Stimulated activated CD4-positive, alpha-beta T cell treated with anti-CD3 and anti-CD28 coated beads, TNF-alpha, amount 100 ng/mL, for 1 hour (primary cell): ENCODE data around the gene XRN2.

Source experiments
- DNase-seq, 3 donors: peaks; one replicate each; pipeline ENCODE4 v3.0.0-alpha.2; 2020; ENCODE audit warnings: low read depth in 3 of 3, low spot score in 1 of 3

XRN2 gene

GRCh38 chr20:21384308-21384892 lies 81.3 kb downstream of the XRN2 start:
- DNase-seq, result no peak

DNA sequence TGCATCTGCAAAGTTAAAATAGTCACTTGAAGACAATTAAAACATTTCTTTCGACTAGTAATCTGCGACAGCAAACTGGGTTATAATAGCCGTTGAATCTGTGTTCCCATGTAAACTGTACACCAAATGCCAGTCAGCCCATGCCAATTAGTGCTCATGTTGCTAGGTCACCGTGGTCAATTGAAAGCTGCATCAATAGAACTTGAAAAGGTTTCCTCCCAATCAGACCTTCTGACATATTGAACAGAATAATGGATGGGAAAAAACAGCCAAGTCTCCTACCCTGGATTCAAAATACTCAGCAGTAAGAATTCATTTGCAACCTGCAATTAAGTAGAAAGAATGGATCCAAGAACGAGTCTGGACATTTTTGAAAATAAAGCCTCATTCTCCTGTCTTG lies 83.0 kb downstream of the XRN2 start:
- no peak for DNase-seq

- DNase-seq, result no peak
Measured at GRCh38 chr20:21387528-21387927, 84.4 kb downstream of the XRN2 start.

- no peak for DNase-seq
Measured at GRCh38 chr20:21388566-21388965, 85.4 kb downstream of the XRN2 start.

GRCh38 chr20:21389368-21389767 lies 86.2 kb downstream of the XRN2 start:
- no peak for DNase-seq

DNA sequence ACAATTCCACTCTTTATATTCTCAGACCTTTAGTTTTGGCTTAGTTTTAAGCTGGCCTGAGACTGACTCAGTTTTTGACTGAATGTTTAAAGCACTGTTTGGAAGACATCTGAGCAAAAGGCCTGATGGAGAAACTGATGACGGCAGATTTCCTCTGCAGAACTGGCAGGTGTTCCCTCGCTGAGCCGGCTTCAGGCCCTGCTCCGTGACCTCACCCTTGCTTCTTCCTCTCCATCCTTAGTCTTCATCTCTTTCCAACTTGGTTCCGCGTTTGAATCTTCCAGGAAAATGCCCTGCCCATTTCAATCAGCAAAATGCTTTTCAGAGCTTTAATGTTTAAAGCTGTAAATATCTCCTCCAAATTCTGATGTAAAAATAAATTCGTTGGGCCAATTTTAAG lies 87.6 kb downstream of the XRN2 start:
- no peak for DNase-seq

- no peak for DNase-seq
Measured at GRCh38 chr20:21391185-21391971, 88.2 kb downstream of the XRN2 start.

DNA sequence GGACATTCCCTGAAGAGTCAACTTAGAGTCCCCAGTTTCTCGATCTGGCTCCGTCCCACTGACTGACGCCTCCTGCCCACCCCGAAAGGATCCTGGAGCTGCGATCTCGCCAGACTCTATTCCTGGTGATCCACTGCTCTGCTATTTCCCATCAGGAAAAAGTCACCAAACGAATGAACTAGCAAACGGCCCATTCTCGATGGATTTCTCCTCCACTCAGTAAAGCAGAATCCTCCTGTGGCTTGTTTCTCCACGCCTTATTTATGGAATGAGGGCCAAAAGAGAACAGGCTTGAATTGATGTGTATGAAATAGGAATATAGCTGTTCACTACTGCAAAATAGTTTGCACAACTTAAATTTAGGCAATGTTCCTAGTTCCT lies 88.8 kb downstream of the XRN2 start:
- DNase-seq, result no peak

- no peak for DNase-seq
Measured at GRCh38 chr20:21393166-21393565, 90.0 kb downstream of the XRN2 start.

DNA sequence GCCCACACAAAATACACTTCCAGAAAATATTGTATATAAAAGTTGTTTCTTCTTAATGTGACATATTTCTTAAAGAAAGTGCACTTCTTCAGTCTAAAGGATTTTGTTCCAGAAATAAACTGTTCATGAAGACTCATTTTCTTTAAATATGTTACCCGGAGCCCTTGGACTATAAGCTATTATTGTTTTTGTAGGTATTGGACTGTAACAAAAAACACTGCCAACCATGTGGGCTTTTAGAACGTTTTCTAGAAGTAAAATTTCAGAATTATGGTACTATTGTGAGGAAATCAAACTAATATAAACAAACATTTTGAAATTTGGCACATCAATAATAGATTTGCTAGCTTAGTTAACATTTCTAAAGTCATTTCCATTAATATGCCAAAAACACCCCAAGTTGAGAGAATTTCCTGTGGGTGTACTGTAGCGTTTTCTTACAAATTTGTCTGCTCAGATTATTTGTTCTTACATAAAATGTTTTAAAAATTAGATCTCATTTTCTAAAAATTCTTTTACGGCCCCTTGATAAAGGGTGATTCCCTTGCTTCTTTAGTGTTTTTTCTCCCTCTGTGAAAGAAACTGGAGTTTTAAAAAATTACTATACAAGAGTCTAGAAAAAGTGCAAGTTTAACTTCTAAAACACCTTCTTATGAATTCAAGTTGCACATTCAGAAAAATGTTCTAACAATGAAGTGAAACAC lies 90.8 kb downstream of the XRN2 start:
- DNase-seq, result no peak

DNA sequence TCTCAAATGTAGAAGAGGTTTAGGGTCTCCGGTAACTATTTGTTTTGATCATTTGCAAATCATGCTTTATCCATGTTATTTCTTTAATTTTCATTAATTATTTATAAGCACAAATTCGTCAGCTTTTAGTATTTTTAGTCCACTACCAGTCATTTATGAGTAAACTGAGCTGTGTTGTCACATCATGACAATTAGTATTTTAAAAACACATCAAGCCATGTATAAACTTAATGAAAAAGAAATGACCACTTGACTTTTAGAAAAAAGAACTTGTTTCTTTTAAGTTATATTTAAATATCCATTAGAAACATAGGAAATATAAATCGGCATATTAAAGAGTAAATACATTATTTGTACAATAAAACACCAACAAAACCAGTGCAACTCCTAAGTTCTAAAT lies 91.4 kb downstream of the XRN2 start:
- DNase-seq, result no peak

- DNase-seq, result no peak
Measured at GRCh38 chr20:21395051-21395665, 92.0 kb downstream of the XRN2 start.

DNA sequence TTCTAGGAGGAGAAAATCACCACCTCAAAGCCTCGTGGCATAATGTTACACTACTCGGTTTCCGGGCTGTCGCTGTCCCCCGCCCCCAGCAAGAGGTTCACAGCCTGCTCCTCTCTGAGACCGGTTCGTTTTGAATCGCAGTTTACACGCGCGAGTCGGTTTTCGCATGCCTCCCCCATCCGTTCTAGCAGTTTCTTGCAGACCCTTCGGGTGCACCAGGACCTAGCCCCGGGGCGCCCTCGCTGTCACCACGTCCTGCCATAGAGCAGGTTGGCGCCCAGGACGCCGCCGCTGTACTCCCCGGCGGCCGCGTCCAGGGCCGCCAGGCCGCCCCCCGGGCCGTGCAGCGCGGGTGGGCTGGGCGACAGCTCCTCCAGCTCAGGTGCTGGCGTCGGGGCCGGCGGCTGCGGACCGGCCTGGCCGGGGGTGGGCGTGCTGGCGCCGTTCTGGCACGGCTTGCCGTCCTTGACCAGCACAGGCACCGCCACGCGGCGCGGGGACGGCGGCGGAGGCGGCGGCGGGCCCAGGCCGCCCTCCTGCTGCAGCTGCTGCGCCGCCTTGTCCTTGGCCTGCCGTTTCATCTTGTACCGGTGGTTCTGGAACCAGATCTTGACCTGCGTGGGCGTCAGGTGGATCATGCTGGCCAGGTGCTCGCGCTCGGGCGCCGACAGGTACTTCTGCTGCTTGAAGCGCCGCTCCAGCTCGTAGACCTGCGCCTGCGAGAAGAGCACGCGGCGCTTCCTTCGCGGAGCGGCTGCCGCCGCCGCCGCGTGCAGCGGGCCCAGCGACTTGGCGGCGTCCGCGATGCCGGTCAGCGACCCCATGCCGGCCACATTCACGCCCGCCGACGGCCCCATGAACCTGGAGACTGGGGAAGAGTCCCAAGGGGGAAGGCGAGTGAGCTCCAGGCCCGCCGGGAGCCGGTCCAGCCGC lies 92.8 kb downstream of the XRN2 start:
- DNase-seq, result no peak

GRCh38 chr20:21396599-21397340 lies 93.6 kb downstream of the XRN2 start:
- DNase-seq, result no peak

DNA sequence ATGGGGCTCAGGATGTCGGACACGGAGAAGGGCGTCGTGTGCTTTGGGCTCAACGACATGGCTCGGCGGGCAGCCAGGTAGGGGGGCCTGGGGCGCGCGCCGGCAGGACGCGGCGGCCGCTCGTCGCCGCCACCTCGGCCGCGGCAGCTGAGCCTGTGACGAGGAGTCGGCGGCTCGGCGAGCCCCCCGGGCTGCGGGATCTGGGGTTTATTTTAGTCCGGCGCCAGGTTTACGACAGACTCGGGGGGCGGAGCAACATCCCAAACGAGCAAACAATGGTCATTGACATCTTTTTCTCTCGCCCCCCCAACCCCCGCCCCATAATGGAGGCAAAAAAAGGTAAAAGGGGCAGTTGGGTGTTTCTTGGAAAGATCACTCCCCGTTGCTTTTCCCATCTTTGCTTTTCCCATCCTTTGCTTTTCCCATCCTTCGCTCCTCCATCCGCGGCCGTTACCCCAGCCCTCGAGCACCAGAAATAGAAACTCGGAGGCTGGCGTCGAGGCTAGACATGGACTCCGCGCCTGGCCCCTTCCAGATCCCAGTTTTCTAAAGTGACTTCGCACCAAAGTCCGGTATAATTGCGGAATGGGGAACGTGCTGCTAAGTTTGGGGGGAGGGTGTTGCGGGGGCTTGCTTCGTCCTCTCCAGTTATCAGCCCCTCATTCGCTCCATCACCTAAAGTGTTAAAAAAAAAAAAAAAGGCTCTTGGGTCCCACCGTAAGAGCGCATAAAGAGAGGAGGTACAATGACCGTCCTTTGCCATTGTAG lies 94.4 kb downstream of the XRN2 start, which contains the start of gene NKX2-4:
TSS of gene NKX2-4 (minus strand) at position 186 of the 768 bp plus-strand sequence. CDS start at position 59, 127 bp downstream.
- no peak for DNase-seq

DNA sequence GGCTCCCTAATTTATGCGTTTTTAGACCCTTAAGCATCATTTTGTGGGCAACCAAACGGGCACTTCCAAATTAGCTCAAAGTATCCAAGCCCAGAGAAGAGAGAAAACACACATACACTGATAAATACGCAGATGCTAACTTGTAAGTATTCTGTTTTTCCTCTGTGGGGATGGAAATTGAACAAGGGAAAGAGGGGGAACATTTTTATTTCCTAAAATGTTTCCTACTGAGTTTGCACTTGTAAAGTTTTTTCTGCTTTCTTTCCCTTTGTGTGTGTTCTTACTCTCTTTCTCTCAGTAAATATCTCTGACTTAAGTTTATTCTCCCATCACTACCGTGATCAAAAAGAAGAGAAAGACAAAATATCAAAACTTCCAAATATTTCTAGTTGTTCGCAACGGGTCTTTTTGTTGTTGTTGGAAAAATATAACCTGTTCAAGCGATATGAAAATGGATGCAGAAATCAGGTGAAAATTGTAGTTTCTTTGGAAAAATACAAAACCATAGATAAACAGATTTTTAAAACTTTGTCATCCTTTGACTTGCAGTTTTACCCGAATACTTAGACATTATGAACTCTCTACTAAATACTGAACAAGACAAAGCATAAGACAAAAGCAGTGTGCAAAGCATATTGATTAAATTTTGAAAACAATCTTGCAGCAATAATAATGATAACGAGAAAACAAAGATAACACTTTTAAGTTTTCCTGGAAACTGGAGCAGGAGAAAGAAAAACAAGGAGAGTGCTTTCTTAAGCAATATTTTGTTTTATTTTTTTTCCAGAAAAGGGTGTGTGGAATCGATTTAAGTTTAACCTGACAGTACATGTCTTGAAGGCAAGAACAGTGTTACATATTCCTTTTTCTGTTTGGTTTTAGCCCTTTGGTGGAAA lies 95.2 kb downstream of the XRN2 start:
- DNase-seq, result no peak

DNA sequence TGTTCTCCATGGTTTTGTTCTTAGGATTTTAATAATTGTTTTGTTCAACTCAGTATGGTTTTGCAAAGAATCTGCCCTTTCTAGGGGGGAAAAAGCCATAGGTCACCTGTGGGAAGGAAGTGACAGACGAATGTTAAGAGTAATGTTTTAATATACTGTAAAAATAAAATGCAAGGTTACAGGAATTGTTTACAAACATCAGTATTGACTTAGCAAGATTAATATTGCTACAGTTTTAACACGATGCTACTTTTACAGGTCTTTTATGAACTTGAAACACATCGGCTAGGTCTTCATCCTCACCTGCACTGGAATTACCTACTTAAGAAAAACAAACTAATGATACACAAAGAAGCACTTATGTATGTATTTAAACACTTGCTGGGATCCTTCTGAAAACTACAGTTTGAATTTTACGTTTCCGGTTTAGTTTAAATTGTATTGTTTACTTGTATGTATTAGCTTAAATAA lies 95.9 kb downstream of the XRN2 start:
- no peak for DNase-seq

DNA sequence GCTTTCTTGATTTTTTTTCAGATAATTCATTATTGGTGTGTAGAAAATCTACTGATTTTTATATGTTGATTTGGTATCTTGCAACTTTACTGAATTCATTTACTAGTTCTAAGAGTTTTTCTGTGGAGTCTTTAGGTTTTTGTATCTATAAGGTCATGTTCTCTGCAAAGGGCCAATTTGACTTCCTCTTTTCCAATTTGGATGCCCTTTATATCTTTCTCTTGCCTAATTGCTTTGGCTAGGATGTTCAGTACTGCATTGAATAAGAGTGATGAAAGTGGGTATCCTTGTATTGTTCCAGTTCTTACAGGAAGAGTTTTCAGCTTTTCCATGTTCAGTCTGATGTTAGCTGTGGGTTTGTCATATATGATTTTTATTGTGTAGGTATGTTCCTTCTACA lies 108.6 kb downstream of the XRN2 start:
- DNase-seq, result no peak
